ENCODE results near the gene SLC22A2. TPM values are rescaled to one million over a fixed set of nuclear protein-coding genes. Genes with fewer than 3 reads are reported as not detected.

The SLC22A2 gene
- total and polyA plus RNA-seq, 2 donors (not counting 3 experiments of a cell fraction or from before 2014, with no cell fraction given), result not detected

GRCh38 chr6:160269023-160269521 is 10.5 kb upstream of the SLC22A2 start:
- H2AFZ ChIP-seq (ENCODE audit: low read depth, low read length), result no peak overlapping the region
- no peaks in the 10 kb centered on the region for H3K79me2 ChIP-seq (ENCODE audit: control insufficient read depth, insufficient read depth, low read length)
- peaks cover 7% of the 10 kb centered on the region for H3K9me3 ChIP-seq (replicated peaks; ENCODE audit: control insufficient read depth, insufficient read depth, low read length)
- H3K9ac ChIP-seq (replicated peaks; ENCODE audit: extremely low read depth, insufficient read depth, low read length), result no peak overlapping the region
- TF ChIP-seq, protein P1, sequence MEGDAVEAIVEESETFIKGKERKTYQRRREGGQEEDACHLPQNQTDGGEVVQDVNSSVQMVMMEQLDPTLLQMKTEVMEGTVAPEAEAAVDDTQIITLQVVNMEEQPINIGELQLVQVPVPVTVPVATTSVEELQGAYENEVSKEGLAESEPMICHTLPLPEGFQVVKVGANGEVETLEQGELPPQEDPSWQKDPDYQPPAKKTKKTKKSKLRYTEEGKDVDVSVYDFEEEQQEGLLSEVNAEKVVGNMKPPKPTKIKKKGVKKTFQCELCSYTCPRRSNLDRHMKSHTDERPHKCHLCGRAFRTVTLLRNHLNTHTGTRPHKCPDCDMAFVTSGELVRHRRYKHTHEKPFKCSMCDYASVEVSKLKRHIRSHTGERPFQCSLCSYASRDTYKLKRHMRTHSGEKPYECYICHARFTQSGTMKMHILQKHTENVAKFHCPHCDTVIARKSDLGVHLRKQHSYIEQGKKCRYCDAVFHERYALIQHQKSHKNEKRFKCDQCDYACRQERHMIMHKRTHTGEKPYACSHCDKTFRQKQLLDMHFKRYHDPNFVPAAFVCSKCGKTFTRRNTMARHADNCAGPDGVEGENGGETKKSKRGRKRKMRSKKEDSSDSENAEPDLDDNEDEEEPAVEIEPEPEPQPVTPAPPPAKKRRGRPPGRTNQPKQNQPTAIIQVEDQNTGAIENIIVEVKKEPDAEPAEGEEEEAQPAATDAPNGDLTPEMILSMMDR (IDR thresholded peaks at IDR 0.05; ENCODE audit: extremely low read depth in 1 of 2, insufficient read depth in 1 of 2, low read depth in 1 of 2, low read length in 2 of 2), result no peak
- FAIRE-seq (no peak), DNase-seq (ENCODE audit: low read depth, low spot score) (no peak)
- ChIA-PET CTCF (no interaction called here), POLR2A (no interaction called here)
- H3K4me2 ChIP-seq (ENCODE audit: insufficient read depth, low read length), result no peak overlapping the region
- intact Hi-C loops (cut with micrococcal nuclease), result no loop called here
- no peaks in the 10 kb centered on the region for H3K4me1 ChIP-seq (ENCODE audit: control insufficient read depth, extremely low read depth, insufficient read depth, low read length)
- no peaks in the 10 kb centered on the region for H3K27me3 ChIP-seq (ENCODE audit: control insufficient read depth in 2 of 2, insufficient read depth in 2 of 2, low read length in 2 of 2)
- H3K27ac ChIP-seq (ENCODE audit: insufficient read depth, low read depth, low read length), result no peak overlapping the region
- no peaks in the 10 kb centered on the region for H4K20me1 ChIP-seq (replicated peaks; ENCODE audit: control insufficient read depth, extremely low read depth, insufficient read depth, low read length)
- H3K4me3 ChIP-seq (replicated peaks in 1 of 3; ENCODE audit: insufficient read depth in 1 of 3, low read depth in 1 of 3, low read length in 3 of 3), result no peak overlapping the region
- H3K9me1 ChIP-seq (replicated peaks; ENCODE audit: control insufficient read depth, extremely low read depth, insufficient read depth, low read length), result no peaks in the 10 kb centered on the region
- H3K36me3 ChIP-seq (ENCODE audit: control insufficient read depth in 2 of 2, extremely low read depth in 1 of 2, insufficient read depth in 2 of 2, low read length in 2 of 2), result no peaks in the 10 kb centered on the region
- dilution Hi-C loops (cut with MboI; ENCODE audit: extremely low pct_ligation_motif_present, low sequenced_read_pairs), result no loop called here
- BruUV-seq (replicated peaks), result no TSS peak

DNA sequence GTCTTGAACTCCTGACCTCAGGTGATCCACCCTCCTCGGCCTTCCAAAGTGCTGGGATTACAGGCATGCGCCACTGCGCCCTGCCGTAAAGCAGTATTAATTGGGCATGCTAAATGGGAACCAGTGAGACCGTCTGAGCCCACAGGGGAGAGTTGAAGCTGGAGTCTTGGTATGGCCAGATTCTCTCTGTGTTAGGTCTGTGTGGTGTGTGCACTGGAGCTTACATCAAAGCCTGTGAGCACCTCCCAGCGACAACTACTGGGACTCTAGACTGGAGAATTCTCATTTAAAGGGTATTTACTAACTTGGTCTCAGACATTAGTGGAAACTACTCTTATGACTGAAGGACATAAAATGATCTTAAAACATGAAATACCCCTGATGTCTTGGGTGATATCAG is 8.5 kb upstream of the SLC22A2 start:
- Histone ChIP-seq H3K9ac (replicated peaks; ENCODE audit: extremely low read depth, insufficient read depth, low read length) (no peak overlapping the region), H3K27ac (ENCODE audit: insufficient read depth, low read depth, low read length) (no peak overlapping the region), H3K4me3 (replicated peaks in 1 of 3; ENCODE audit: insufficient read depth in 1 of 3, low read depth in 1 of 3, low read length in 3 of 3) (no peak overlapping the region), H4K20me1 (replicated peaks; ENCODE audit: control insufficient read depth, extremely low read depth, insufficient read depth, low read length) (no peaks in the 10 kb centered on the region), H3K36me3 (ENCODE audit: control insufficient read depth in 2 of 2, extremely low read depth in 1 of 2, insufficient read depth in 2 of 2, low read length in 2 of 2) (no peaks in the 10 kb centered on the region), H3K4me2 (ENCODE audit: insufficient read depth, low read length) (no peak overlapping the region), H3K4me1 (ENCODE audit: control insufficient read depth, extremely low read depth, insufficient read depth, low read length) (no peaks in the 10 kb centered on the region), H3K9me1 (replicated peaks; ENCODE audit: control insufficient read depth, extremely low read depth, insufficient read depth, low read length) (no peaks in the 10 kb centered on the region), H3K79me2 (ENCODE audit: control insufficient read depth, insufficient read depth, low read length) (no peaks in the 10 kb centered on the region), H2AFZ (ENCODE audit: low read depth, low read length) (no peak overlapping the region), H3K9me3 (replicated peaks; ENCODE audit: control insufficient read depth, insufficient read depth, low read length) (peaks cover 5% of the 10 kb centered on the region), H3K27me3 (ENCODE audit: control insufficient read depth in 2 of 2, insufficient read depth in 2 of 2, low read length in 2 of 2) (no peaks in the 10 kb centered on the region)
- FAIRE-seq, result no peak
- POLR2A ChIA-PET, result no interaction called here
- no peak for DNase-seq (ENCODE audit: low read depth, low spot score)
- intact Hi-C loops (cut with micrococcal nuclease) (no loop called here), dilution Hi-C loops (cut with MboI; ENCODE audit: extremely low pct_ligation_motif_present, low sequenced_read_pairs) (no loop called here)
- CTCF ChIA-PET, result no interaction called here
- no TSS peak for BruUV-seq (replicated peaks)
- TF ChIP-seq GATA2 (IDR thresholded peaks at IDR 0.05; ENCODE audit: insufficient read depth, insufficient read length, low read depth, low read length) (no peak), POLR2AphosphoS5 (IDR thresholded peaks at IDR 0.05; ENCODE audit: insufficient read depth, low read depth, low read length) (no peak), FOS (IDR thresholded peaks at IDR 0.05; ENCODE audit: borderline replicate concordance, insufficient read depth, low read length) (no peak), POLR2A (IDR thresholded peaks at IDR 0.05; ENCODE audit: low read depth, low read length) (no peak), EZH2 (IDR thresholded peaks at IDR 0.05; ENCODE audit: borderline replicate concordance, low read depth, low read length, severe bottlenecking) (no peak), JUN (IDR thresholded peaks at IDR 0.05; ENCODE audit: borderline replicate concordance, insufficient read depth, insufficient read length, low read depth) (no peak)
- TF ChIP-seq, protein P1 (IDR thresholded peaks at IDR 0.05; ENCODE audit: extremely low read depth in 1 of 2, insufficient read depth in 1 of 2, low read depth in 1 of 2, low read length in 2 of 2), result no peak

Measured in endothelial cell of umbilical vein (primary cell).